Fibroblast of skin of abdomen (primary cell): ENCODE measurements around the gene BRF1.
A peak's percentile ranks its signal among the peaks of the same experiment; 100 is the strongest.
"Not testable (repeated sequence)": the region's sequence is repeated elsewhere in the genome, so short reads cannot be mapped to it uniquely, and the experiment has no call there.

Source experiments
- DNase-seq: peaks from one replicate; pipeline ENCODE4 v3.0.0-alpha.2; 2013

Gene BRF1

GRCh38 chr14:105333020-105333490 lies 32.3 kb upstream of the BRF1 start:
- no peak for DNase-seq

DNA sequence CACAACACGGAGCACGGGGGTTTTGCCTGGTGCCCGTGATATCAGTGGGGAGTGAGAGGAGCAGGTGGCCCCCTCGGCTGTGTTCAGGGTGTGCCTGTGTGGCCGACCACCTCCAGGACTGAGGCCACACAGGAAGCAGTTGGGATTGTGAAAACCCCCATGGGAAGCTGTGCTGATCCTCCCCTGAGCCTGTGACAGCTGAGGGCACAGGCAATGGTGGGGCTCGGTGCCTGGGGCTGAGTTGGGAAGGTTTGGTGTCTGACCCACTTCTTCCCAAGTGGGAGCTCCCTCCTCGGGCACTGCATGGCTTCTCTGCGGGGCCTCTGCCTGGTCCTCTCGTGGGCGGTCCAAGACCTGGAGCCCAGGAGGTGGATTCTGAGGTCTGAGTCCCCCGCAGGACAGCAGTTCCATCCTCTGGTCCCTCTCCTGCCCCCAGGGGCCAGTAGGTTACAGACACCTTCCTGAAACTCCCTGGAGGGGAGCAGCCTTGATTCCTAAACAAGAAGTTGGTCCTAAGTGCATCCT lies 31.6 kb upstream of the BRF1 start:
- DNase-seq: no peak

DNA sequence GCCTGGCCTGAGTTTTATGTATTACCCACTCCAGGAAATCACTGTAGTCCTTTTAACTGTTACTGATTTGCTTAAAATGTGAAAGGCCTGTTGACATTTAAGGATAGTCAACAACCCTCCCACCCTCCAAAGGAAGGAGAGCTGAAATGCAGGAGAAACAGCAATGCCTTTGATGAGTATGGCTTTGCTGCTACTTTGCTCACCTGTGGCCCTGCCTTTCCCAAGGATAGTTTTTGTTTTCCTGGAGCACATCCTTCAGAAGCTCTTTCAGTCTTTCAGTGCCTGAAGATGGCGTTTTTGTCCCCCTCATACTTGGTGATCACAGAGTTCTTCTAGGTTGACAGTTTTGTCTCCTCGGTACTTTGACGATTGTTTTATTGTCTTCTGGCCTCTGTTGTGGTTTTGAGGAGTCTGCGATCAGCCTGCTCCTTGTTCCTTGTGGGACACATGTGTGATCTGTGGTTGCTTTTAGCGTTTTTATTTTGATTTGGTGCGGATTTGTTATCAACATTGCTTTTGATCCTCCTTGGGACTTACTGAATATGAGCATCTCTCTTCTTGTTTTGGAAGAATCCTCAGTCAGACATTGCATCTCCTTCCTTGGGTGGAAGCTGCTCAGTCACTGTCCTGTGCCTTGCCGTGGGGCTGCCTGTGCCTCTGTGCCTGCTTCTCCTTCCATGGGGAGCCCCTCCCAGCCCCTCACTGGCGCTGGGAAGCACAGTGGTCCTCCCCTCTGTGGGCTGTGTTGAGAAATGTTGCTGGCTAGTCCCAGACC lies 31.0 kb upstream of the BRF1 start:
- no peak for DNase-seq

- DNase-seq: no peak
Observed at GRCh38 chr14:105330491-105330895, 29.7 kb upstream of the BRF1 start.

DNA sequence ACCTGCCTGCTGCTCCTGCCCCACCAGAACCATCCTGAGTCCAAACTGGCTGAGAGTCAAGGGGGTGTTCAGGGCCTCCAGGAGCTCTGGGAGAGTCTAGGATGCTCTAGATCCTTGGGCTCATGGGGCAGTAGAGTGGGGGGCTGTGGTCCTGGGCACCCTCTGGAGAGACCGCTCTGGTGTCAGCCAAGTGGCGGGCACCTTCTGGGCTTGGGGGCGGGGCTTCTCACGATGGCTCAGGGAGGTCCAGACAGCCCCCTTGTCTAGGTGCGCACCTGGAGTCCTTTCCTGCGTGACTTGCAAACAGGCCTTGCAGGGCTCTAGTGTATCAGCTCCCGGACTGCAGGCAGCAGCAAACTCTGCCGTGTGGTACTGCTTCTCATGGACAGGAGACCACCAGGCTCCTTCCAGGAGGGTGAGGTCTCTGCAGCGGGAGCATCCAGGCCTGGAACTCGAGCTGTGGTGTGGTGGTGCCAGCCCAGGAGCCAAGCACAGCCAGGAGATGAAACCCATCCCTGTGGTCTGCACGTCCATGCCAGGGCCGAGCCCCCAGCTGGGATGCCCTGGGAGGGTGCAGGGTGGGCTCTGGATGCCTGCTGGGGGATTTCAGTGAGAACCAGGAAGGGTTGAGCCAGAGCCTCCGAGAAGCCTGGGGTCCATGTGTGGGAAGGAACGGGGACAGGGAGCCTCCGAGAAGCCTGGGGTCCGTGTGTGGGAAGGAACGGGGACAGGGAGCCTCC lies 28.8 kb upstream of the BRF1 start:
- DNase-seq: no peak

DNA sequence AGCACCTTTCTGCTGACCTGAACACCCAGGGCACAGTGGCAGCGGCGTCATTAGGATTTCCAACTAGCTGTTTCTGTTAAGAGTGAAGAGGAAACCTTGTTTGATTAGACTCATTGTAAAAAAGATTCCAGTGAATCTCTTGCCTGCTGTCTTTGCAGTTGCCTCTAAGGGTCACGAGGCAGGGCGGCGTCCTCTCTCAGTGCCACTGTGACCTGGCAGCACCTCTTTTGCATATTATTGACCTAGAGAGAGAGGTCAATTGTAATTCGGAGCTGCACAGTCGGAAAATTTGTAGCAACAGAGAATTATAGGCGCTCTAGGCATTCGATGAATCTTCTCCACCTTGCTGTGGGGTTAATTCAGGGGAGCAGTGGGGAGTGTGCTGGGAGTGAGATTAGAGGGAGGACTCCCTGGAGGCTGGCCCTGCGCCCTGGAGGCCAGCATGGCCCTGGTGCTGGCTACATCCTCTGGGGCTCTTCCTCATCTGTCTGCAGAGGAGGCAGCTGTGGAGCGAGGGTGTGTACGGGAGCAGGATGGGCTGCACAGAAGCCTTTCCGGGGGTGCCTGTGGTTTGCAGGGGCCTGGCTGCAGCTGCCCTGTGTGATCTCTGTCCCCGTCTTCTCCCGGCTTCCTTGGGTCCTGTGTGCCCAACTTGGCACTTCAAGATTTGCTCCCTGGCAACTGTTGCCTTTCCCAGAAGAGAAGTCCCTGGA lies 28.0 kb upstream of the BRF1 start:
- DNase-seq: no peak

DNA sequence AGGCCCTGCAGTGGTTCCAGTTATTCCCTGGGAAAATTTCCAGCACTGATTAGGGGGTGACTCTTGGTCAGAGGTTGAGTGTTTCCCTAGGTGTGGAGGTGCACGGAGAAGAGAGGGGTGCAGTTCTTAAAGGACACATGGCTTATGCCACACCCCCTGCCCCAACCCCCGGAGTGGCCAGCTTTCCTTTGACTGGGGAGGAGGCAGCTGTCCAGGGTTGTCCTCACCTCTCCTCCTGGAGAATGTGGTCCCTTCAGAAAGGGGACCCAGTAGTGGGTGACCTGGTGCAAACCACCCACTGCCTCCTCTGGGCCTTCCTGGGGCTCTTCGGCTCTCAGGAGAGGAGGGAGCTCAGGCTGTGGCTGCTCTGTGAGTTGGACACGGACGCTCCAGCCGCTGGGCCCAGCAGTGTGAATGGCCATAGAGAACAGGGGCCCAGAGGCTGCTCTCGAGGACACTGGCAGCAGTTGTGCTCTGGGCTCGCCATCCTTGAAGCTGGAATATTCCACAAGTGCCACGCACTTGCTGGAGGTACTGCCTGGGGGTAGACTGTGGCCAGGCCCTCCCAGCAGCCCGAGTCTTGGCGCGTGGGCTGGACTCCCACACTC lies 27.4 kb upstream of the BRF1 start:
- no peak for DNase-seq

DNA sequence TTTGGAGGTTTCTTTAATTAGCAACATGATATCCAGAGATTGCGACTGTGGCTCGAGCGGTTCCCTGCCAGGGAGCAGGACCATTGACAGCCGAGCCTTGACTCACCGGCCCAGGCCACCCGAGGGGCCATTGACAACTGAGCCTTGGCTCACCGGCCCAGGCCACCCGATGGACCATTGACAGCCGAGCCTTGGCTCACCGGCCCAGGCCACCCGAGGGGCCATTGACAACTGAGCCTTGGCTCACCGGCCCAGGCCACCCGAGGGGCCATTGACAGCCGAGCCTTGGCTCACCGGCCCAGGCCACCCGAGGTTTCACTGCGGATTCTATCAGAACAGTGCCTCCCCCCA lies 26.9 kb upstream of the BRF1 start:
- not testable (repeated sequence) for DNase-seq

GRCh38 chr14:105326891-105327694 lies 26.3 kb upstream of the BRF1 start:
- DNase-seq: no peak

DNA sequence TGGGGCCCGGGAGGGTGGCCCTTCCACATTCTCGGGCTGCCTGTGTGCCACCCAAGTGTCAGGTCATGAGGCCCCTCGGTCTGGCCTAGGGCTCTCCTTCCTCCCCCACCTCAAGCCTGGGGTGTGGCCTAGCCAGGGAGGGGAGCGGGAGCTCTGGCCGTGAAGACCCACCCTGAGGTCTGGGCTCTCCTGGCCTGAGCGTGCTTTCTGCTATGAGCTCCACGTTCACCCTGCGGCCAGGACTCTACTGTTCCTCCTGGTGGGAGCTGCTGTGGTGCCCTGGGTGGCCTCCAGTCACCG lies 25.7 kb upstream of the BRF1 start:
- no peak for DNase-seq

DNA sequence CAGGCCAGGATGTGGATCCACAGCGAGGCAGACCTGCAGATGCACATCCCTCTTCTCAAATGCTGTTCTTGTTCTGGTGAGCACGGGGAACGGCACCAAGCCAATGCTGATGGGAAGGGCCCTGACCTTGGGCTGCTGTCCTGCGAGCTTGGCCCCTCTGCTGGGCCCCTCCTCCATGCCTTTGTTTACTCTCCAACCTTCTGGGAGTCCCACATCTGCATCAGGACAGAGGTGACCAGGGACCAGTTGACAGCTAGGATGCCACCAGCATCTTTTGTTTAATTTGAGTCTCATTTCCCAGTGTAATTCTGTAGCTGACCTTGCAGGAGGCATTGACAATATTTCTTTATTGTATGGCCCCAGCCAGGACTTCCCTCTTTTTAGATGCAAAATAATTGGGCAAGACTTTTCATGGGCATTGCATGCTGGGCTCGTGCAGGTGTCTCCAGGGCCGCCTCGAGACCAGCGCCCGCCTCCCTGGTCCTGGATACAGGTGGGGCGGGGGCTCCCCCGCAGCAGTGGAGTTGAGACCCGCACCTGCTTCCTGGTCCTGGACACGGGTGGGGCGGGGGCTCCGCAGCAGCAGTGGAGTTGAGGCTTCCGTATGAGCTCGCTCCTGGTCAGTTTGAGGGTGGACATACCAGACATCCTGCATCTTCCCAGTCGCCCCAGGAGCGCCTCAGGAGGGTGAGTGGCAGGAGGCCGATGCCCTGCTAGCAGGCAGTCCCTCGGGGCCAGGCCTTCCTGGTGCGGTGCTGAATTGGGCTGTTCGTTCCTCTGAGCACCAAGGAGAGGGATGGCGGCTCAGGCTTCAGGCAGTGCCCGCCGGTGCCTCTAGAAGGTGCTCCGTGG lies 25.1 kb upstream of the BRF1 start:
- DNase-seq: no peak

DNA sequence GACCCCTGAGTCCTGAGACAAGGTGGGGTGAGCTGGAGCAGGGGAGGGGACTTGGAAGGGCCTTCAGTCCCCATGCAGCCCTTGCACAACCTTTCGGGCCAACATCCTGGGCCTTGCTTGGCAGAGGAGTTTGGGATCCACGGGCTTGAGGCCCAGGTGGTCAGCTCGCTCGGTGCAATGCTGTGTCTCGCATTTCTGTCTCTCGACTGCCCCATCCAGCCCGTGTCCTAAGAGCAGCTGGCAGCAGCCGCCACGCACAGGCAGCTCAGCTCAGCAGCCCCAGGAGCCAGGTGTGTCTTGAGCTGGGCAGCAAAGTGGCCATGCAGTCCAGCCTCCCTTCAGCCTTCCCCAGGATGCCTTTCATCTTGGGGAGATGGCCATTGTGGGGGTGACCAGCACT lies 24.5 kb upstream of the BRF1 start:
- no peak for DNase-seq

- no peak for DNase-seq
Observed at GRCh38 chr14:105324871-105325270, 24.1 kb upstream of the BRF1 start.

- DNase-seq: no peak
Observed at GRCh38 chr14:105324080-105324778, 23.4 kb upstream of the BRF1 start.

- no peak for DNase-seq
Observed at GRCh38 chr14:105323663-105324062, 22.9 kb upstream of the BRF1 start.

GRCh38 chr14:105322791-105323556 lies 22.2 kb upstream of the BRF1 start:
- no peak for DNase-seq

DNA sequence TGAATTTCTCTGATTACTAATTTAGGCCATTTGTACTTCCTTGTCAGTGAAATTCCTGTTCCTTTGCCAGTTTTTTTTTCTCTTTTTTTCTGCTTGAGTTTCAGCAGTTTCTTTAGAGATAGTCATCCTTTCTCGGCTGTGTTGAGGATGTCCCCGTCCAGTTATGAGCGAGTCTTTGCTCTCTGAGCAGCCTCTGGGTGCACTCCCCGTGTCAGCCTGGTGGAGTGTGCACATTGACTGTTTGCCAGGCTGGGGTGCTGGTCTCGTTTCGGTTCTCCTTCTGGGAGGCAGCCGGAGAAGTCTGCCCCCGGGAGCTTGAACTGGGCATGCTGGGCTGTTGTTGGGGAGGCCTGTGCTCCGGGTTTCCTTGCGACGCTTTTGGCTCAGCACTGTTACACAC lies 16.7 kb upstream of the BRF1 start:
- peak; percentile 53 for DNase-seq

DNA sequence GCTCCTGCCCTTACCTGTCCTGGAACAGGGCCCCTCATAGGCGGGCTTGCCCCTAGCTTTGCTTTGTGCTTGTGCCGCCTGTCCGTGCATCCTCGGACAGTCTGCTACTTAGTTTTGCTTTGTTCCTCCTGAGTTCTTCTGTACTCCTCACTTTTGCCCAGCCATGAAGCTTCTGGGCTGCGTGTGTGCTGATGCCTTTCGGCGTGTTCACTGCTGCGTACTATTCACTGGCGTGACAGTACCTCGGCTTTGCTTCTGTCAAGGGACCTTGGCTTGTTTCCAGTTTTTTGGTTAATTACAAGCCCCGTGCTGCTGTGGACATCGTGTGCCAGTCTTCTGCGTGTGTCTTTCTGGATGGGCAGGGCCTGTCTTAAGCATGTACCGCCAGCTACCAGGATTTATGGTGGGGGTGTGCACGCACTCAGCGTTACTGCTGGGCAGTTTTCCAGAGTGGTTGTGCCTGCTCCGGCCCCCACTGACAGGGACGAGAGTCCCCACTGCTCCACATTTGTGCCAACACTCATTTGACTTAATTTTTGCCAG lies 16.2 kb upstream of the BRF1 start:
- no peak for DNase-seq

- no peak for DNase-seq
Observed at GRCh38 chr14:105316577-105316941, 15.8 kb upstream of the BRF1 start.
